Peyer's patch (tissue), 4 donors: ENCODE results near the gene ANKIB1.

ENCODE experiments used
- POLR2A ChIP-seq, 2 donors: fragments of 450-650 bp; IDR thresholded peaks; one replicate each; pipeline ENCODE4 v1.5.1; 2017; ENCODE audit warnings: antibody characterized with exemption in 2 of 2, mild to moderate bottlenecking in 2 of 2, moderate library complexity in 2 of 2
- TF ChIP-seq, protein P1 (sequence below), 6 experiments: fragments of 450-650 bp in 4 of 6; fragments of 200-600 bp in 2 of 6; sonication (generic) in 1 of 6; IDR thresholded peaks; one replicate each; pipeline ENCODE4 v1.5.1; 2017 to 2019; ENCODE audit warnings: antibody characterized with exemption in 6 of 6, mild to moderate bottlenecking in 3 of 6, moderate library complexity in 1 of 6

DNA sequence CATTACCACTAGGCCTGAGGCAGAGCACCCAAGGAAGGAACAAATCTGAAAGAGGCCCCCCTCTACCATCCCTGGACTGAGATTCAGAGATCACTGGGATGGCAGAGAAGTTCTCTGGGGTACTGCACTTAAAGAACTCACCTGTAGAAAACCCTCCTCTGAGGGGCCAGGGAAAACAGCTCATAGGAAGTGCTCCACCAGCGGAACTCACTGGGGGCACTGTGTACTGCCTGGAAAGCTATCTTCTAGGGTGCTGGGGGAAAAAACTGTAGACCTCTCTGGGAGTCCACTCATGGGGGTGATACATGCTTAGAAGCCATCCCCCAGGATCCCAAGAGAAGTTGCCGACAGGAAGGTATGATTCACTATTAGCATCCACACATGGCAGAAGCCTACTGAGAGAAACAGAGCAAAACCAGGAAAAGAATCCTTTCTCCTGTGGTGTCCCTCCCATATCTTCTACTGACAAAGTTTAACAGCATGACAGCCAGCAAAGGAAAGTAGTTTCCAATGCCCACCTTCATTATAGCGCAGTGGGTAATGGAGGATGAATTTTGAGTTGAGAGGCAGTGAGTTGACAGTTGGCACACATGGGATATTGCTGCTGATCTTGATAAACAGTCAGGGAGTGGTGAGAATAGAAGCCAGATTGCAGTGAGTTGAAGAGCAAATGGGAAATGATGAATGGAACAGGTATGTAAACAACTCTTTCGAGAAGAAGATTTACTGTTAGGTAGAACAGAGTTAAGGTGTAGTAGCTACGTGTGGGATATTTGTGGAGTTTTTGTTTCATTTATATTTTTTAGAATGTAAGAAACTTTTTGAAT is 20.9 kb downstream of the ANKIB1 start:
- TF ChIP-seq, protein P1, sequence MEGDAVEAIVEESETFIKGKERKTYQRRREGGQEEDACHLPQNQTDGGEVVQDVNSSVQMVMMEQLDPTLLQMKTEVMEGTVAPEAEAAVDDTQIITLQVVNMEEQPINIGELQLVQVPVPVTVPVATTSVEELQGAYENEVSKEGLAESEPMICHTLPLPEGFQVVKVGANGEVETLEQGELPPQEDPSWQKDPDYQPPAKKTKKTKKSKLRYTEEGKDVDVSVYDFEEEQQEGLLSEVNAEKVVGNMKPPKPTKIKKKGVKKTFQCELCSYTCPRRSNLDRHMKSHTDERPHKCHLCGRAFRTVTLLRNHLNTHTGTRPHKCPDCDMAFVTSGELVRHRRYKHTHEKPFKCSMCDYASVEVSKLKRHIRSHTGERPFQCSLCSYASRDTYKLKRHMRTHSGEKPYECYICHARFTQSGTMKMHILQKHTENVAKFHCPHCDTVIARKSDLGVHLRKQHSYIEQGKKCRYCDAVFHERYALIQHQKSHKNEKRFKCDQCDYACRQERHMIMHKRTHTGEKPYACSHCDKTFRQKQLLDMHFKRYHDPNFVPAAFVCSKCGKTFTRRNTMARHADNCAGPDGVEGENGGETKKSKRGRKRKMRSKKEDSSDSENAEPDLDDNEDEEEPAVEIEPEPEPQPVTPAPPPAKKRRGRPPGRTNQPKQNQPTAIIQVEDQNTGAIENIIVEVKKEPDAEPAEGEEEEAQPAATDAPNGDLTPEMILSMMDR (IDR thresholded peaks at IDR 0.05) = no peak
- TF ChIP-seq POLR2A (IDR thresholded peaks at IDR 0.05) = no peak
